HuH-7 (cell line): ENCODE measurements around the gene LDLRAD3.
A peak's percentile ranks its signal among the peaks of the same experiment; 100 is the strongest.

Source experiments
- DNase-seq: peaks from one replicate; pipeline ENCODE4 v3.0.0; 2011; ENCODE audit warnings: low spot score

Gene LDLRAD3

GRCh38 chr11:36104660-36104992 is 160.8 kb downstream of the LDLRAD3 start:
- no peak for DNase-seq

GRCh38 chr11:36105743-36106581 is 162.1 kb downstream of the LDLRAD3 start:
- no peak for DNase-seq

- no peak for DNase-seq
These were observed 163.7 kb downstream of the LDLRAD3 start for GRCh38 chr11:36107547-36107946.

GRCh38 chr11:36108881-36109589 is 165.2 kb downstream of the LDLRAD3 start:
- DNase-seq, result no peak

GRCh38 chr11:36109590-36109849 is 165.7 kb downstream of the LDLRAD3 start:
- DNase-seq, result no peak

GRCh38 chr11:36109850-36110606 is 166.2 kb downstream of the LDLRAD3 start:
- DNase-seq, result no peak

GRCh38 chr11:36110668-36111410 is 167.0 kb downstream of the LDLRAD3 start:
- DNase-seq, result no peak

GRCh38 chr11:36114095-36114494 is 170.2 kb downstream of the LDLRAD3 start:
- DNase-seq, result no peak

- DNase-seq, result no peak
These were observed 171.5 kb downstream of the LDLRAD3 start for GRCh38 chr11:36115378-36115801.

GRCh38 chr11:36116161-36116560 is 172.3 kb downstream of the LDLRAD3 start:
- no peak for DNase-seq

GRCh38 chr11:36118084-36118483 is 174.2 kb downstream of the LDLRAD3 start:
- DNase-seq, result no peak

GRCh38 chr11:36119300-36119699 is 175.4 kb downstream of the LDLRAD3 start:
- DNase-seq, result no peak

GRCh38 chr11:36121054-36121453 is 177.2 kb downstream of the LDLRAD3 start:
- no peak for DNase-seq

GRCh38 chr11:36122671-36123070 is 178.8 kb downstream of the LDLRAD3 start:
- DNase-seq, result no peak

GRCh38 chr11:36123336-36124101 is 179.7 kb downstream of the LDLRAD3 start:
- DNase-seq, result no peak

- no peak for DNase-seq
These were observed 182.8 kb downstream of the LDLRAD3 start for GRCh38 chr11:36126678-36127077.

- DNase-seq, result no peak
These were observed 183.7 kb downstream of the LDLRAD3 start for GRCh38 chr11:36127550-36127949.

GRCh38 chr11:36129955-36130354 is 186.1 kb downstream of the LDLRAD3 start:
- DNase-seq, result no peak

- no peak for DNase-seq
These were observed 186.5 kb downstream of the LDLRAD3 start for GRCh38 chr11:36130401-36130800.

- peak; percentile 32 for DNase-seq
These were observed 188.0 kb downstream of the LDLRAD3 start for GRCh38 chr11:36131721-36132397.

GRCh38 chr11:36132940-36133339 is 189.1 kb downstream of the LDLRAD3 start:
- DNase-seq, result no peak
